AG10803 (cell line): ENCODE data around the gene SRSF10.
"Not testable (repeated sequence)": the region's sequence is repeated elsewhere in the genome, so short reads cannot be mapped to it uniquely, and the experiment has no call there.

ENCODE experiments used
- DNase-seq: peaks from one replicate; pipeline ENCODE4 v3.0.0; 2010; ENCODE audit warnings: low read depth
- H3K4me3 ChIP-seq: 2 replicates; pipeline ENCODE4 v1.5.1; 2011; ENCODE audit warnings: mild to moderate bottlenecking, low read length, control low read depth
- CTCF ChIP-seq: conservative IDR thresholded peaks from 2 replicates; pipeline ENCODE4 v1.5.1; 2011; ENCODE audit warnings: mild to moderate bottlenecking, low read length, control low read depth, inconsistent platforms

The SRSF10 gene

GRCh38 chr1:23963617-23964234 is 16.4 kb downstream of the SRSF10 start:
- H3K4me3 ChIP-seq, result no peak overlapping the region
- no peak for TF ChIP-seq CTCF
- no peak for DNase-seq

GRCh38 chr1:23960291-23961020 is 19.7 kb downstream of the SRSF10 start:
- no peak for TF ChIP-seq CTCF
- DNase-seq, result peak; percentile 49
- H3K4me3 ChIP-seq, result peak overlapping the region; percentile 88

- peak; percentile 95 for DNase-seq
- peak within 1 kb of the TSS; percentile 88 for H3K4me3 ChIP-seq
- no peak for TF ChIP-seq CTCF
These were observed 20.5 kb downstream of the SRSF10 start, which contains the start of gene PNRC2 for GRCh38 chr1:23959461-23960290. PNRC2 (plus strand) TSS chr1:23959828; CDS start chr1:23961458, 1,630 bp downstream.

- DNase-seq, result peak; percentile 89
- TF ChIP-seq CTCF, result peak; percentile 51
- H3K4me3 ChIP-seq, result peak overlapping the region; percentile 68
These were observed 21.2 kb downstream of the SRSF10 start for GRCh38 chr1:23958810-23959460.

GRCh38 chr1:23958040-23958809 is 21.9 kb downstream of the SRSF10 start:
- H3K4me3 ChIP-seq, result peak overlapping the region; percentile 68
- DNase-seq, result not testable (repeated sequence)

- TF ChIP-seq CTCF, result no peak
- no peak overlapping the region for H3K4me3 ChIP-seq
- DNase-seq, result no peak
These were observed 23.0 kb downstream of the SRSF10 start for GRCh38 chr1:23957096-23957495.
